Measurements from ENCODE around the gene GPC3.

DNA sequence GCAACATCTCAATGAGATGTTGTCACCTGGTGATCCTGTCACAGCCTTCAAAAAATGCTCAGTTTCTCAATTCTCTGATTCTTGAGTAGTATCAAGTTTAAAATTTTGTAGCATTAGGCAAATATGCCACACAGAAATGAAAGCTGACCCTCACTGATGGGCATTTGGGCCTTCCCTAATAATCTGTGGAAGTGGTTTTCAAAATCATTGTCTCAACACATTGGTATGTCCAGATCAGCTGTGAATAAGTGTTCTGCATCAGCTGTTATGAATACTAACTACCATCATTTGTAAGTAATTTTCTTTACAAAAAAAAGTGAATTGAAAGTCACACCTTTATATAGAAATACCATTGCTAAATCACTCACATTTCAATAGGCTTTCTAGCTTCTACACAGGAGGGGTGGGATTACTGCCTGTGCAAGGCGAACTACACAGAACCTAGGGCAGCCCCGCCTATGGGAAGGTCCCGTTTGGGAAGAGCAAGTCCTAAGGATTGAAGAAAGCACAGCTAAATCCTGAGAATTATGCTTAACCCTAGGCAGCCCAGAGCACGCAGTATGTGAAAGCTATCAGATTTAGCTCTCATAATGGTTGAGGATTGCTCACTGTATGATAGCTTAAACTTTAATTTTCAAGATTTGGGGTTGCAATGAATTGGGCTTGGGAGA lies 73.4 kb downstream of the GPC3 start:
- TF ChIP-seq, protein P1, sequence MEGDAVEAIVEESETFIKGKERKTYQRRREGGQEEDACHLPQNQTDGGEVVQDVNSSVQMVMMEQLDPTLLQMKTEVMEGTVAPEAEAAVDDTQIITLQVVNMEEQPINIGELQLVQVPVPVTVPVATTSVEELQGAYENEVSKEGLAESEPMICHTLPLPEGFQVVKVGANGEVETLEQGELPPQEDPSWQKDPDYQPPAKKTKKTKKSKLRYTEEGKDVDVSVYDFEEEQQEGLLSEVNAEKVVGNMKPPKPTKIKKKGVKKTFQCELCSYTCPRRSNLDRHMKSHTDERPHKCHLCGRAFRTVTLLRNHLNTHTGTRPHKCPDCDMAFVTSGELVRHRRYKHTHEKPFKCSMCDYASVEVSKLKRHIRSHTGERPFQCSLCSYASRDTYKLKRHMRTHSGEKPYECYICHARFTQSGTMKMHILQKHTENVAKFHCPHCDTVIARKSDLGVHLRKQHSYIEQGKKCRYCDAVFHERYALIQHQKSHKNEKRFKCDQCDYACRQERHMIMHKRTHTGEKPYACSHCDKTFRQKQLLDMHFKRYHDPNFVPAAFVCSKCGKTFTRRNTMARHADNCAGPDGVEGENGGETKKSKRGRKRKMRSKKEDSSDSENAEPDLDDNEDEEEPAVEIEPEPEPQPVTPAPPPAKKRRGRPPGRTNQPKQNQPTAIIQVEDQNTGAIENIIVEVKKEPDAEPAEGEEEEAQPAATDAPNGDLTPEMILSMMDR (conservative IDR thresholded peaks at IDR 0.05; ENCODE audit: low read depth in 2 of 2): no peak
- no peak for TF ChIP-seq POLR2AphosphoS5 (IDR thresholded peaks at IDR 0.05; ENCODE audit: low read depth)
- TF ChIP-seq EZH2phosphoT487 (IDR thresholded peaks at IDR 0.05; ENCODE audit: unreplicated experiment): no peak
- no peak for TF ChIP-seq EZH2 (IDR thresholded peaks at IDR 0.05; ENCODE audit: low read depth, unreplicated experiment)
- no peak for TF ChIP-seq JUNB (IDR thresholded peaks at IDR 0.05; ENCODE audit: unreplicated experiment)
- TF ChIP-seq, protein P2, sequence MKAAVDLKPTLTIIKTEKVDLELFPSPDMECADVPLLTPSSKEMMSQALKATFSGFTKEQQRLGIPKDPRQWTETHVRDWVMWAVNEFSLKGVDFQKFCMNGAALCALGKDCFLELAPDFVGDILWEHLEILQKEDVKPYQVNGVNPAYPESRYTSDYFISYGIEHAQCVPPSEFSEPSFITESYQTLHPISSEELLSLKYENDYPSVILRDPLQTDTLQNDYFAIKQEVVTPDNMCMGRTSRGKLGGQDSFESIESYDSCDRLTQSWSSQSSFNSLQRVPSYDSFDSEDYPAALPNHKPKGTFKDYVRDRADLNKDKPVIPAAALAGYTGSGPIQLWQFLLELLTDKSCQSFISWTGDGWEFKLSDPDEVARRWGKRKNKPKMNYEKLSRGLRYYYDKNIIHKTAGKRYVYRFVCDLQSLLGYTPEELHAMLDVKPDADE (IDR thresholded peaks at IDR 0.05): no peak
- TF ChIP-seq CREB1 (CRISPR knock-in tag; IDR thresholded peaks at IDR 0.05; ENCODE audit: low read depth): no peak
- no peak for TF ChIP-seq ZNF331 (CRISPR knock-in tag; IDR thresholded peaks at IDR 0.05; ENCODE audit: low read depth)
- TF ChIP-seq, protein P3, sequence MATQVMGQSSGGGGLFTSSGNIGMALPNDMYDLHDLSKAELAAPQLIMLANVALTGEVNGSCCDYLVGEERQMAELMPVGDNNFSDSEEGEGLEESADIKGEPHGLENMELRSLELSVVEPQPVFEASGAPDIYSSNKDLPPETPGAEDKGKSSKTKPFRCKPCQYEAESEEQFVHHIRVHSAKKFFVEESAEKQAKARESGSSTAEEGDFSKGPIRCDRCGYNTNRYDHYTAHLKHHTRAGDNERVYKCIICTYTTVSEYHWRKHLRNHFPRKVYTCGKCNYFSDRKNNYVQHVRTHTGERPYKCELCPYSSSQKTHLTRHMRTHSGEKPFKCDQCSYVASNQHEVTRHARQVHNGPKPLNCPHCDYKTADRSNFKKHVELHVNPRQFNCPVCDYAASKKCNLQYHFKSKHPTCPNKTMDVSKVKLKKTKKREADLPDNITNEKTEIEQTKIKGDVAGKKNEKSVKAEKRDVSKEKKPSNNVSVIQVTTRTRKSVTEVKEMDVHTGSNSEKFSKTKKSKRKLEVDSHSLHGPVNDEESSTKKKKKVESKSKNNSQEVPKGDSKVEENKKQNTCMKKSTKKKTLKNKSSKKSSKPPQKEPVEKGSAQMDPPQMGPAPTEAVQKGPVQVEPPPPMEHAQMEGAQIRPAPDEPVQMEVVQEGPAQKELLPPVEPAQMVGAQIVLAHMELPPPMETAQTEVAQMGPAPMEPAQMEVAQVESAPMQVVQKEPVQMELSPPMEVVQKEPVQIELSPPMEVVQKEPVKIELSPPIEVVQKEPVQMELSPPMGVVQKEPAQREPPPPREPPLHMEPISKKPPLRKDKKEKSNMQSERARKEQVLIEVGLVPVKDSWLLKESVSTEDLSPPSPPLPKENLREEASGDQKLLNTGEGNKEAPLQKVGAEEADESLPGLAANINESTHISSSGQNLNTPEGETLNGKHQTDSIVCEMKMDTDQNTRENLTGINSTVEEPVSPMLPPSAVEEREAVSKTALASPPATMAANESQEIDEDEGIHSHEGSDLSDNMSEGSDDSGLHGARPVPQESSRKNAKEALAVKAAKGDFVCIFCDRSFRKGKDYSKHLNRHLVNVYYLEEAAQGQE (IDR thresholded peaks at IDR 0.05; ENCODE audit: unreplicated experiment): no peak
- no peak for TF ChIP-seq NANOG (IDR thresholded peaks at IDR 0.05; ENCODE audit: borderline replicate concordance)
- TF ChIP-seq ZNF114 (CRISPR knock-in tag; IDR thresholded peaks at IDR 0.05): no peak
- TF ChIP-seq, protein P4, sequence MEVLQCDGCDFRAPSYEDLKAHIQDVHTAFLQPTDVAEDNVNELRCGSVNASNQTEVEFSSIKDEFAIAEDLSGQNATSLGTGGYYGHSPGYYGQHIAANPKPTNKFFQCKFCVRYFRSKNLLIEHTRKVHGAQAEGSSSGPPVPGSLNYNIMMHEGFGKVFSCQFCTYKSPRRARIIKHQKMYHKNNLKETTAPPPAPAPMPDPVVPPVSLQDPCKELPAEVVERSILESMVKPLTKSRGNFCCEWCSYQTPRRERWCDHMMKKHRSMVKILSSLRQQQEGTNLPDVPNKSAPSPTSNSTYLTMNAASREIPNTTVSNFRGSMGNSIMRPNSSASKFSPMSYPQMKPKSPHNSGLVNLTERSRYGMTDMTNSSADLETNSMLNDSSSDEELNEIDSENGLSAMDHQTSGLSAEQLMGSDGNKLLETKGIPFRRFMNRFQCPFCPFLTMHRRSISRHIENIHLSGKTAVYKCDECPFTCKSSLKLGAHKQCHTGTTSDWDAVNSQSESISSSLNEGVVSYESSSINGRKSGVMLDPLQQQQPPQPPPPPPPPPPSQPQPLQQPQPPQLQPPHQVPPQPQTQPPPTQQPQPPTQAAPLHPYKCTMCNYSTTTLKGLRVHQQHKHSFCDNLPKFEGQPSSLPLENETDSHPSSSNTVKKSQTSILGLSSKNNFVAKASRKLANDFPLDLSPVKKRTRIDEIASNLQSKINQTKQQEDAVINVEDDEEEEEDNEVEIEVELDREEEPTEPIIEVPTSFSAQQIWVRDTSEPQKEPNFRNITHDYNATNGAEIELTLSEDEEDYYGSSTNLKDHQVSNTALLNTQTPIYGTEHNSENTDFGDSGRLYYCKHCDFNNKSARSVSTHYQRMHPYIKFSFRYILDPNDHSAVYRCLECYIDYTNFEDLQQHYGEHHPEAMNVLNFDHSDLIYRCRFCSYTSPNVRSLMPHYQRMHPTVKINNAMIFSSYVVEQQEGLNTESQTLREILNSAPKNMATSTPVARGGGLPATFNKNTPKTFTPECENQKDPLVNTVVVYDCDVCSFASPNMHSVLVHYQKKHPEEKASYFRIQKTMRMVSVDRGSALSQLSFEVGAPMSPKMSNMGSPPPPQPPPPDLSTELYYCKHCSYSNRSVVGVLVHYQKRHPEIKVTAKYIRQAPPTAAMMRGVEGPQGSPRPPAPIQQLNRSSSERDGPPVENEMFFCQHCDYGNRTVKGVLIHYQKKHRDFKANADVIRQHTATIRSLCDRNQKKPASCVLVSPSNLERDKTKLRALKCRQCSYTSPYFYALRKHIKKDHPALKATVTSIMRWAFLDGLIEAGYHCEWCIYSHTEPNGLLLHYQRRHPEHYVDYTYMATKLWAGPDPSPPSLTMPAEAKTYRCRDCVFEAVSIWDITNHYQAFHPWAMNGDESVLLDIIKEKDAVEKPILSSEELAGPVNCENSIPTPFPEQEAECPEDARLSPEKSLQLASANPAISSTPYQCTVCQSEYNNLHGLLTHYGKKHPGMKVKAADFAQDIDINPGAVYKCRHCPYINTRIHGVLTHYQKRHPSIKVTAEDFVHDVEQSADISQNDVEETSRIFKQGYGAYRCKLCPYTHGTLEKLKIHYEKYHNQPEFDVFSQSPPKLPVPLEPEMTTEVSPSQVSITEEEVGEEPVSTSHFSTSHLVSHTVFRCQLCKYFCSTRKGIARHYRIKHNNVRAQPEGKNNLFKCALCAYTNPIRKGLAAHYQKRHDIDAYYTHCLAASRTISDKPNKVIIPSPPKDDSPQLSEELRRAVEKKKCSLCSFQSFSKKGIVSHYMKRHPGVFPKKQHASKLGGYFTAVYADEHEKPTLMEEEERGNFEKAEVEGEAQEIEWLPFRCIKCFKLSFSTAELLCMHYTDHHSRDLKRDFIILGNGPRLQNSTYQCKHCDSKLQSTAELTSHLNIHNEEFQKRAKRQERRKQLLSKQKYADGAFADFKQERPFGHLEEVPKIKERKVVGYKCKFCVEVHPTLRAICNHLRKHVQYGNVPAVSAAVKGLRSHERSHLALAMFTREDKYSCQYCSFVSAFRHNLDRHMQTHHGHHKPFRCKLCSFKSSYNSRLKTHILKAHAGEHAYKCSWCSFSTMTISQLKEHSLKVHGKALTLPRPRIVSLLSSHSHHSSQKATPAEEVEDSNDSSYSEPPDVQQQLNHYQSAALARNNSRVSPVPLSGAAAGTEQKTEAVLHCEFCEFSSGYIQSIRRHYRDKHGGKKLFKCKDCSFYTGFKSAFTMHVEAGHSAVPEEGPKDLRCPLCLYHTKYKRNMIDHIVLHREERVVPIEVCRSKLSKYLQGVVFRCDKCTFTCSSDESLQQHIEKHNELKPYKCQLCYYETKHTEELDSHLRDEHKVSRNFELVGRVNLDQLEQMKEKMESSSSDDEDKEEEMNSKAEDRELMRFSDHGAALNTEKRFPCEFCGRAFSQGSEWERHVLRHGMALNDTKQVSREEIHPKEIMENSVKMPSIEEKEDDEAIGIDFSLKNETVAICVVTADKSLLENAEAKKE (CRISPR knock-in tag; IDR thresholded peaks at IDR 0.05): no peak

All from GM23338 (cell line).